AG08396 (cell line): ENCODE results near the gene WDR70.
A peak's percentile ranks its signal among the peaks of the same experiment; 100 is the strongest.
"Not testable (repeated sequence)": the region's sequence is repeated elsewhere in the genome, so short reads cannot be mapped to it uniquely, and the experiment has no call there.

ENCODE experiments used
- DNase-seq: peaks from one replicate; pipeline ENCODE4 v3.0.0; 2012; ENCODE audit warnings: low spot score, mixed read lengths

Gene WDR70

GRCh38 chr5:37379100-37379628 is at the start of gene WDR70:
Gene WDR70, plus strand, starts transcription at chr5:37379318. Its CDS starts 50 bp downstream, at chr5:37379368.
- DNase-seq = peak; percentile 85

GRCh38 chr5:37334754-37335153 is 44.4 kb upstream of the WDR70 start:
- not testable (repeated sequence) for DNase-seq

DNA sequence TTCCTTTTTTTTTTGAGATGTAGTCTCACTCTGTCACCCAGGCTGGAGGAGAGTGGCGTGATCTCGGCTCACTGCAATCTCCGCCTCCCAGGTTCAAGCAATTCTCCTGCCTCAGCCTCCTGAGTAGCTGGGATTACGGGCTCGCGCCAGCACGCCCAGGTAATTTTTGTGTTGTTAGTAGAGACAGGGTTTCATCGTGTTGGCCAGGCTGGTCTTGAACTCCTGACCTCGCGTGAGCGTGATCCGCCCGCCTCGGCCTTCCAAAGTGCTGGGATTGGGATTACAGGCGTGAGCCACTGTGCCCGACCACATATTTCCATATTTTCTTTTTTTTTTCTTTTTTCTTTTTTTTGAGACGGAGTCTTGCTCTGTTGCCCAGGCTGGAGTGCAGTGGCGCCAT is 36.4 kb upstream of the WDR70 start:
- not testable (repeated sequence) for DNase-seq

- DNase-seq = no peak
Observed at GRCh38 chr5:37355161-37355560, 24.0 kb upstream of the WDR70 start.

GRCh38 chr5:37370550-37370863 is 8.6 kb upstream of the WDR70 start:
- DNase-seq = peak; percentile 29

GRCh38 chr5:37370864-37371726 is 8.0 kb upstream of the WDR70 start, which contains the start of gene NUP155:
Gene NUP155, minus strand, starts transcription at chr5:37371106. Its CDS starts 129 bp downstream, at chr5:37370977.
- DNase-seq = peak; percentile 92

DNA sequence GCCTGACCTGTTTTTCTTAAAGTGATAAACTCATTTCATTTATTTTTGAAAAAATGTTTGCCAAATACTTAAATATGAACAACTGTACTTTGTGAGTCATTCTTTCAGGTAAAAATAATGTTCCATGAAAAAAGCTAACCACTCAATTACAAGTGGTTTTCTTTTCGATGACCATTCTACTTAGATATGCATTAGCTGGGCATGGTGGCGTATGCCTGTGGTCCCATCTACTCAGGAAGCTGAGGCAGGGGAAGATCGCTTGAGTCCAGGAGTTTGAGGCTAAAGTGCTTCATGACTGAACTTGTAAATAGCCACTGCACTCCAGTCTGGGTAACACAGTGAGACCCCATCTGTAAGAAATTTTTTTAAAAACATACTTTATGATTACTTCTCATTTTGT is 4.0 kb upstream of the WDR70 start:
- no peak for DNase-seq

GRCh38 chr5:37378066-37378465 is 1.1 kb upstream of the WDR70 start:
- not testable (repeated sequence) for DNase-seq

GRCh38 chr5:37391591-37391990 is 12.5 kb downstream of the WDR70 start:
- no peak for DNase-seq

DNA sequence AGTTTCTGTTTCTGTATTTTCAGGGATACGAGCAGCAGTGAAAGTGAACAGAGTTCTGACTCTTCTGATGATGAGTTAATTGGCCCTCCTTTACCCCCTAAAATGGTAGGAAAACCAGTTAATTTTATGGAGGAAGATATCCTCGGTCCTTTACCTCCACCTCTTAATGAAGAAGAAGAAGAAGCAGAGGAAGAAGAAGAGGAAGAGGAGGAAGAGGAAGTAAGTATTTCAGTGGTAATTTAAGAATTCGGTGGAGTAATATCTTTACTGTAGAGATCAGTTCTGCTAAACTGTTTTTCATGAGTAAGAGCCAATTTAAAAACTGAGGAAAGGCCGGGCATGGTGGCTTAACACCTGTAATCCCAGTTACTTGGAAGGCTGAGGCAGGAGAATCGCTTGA is 17.2 kb downstream of the WDR70 start:
- no peak for DNase-seq

DNA sequence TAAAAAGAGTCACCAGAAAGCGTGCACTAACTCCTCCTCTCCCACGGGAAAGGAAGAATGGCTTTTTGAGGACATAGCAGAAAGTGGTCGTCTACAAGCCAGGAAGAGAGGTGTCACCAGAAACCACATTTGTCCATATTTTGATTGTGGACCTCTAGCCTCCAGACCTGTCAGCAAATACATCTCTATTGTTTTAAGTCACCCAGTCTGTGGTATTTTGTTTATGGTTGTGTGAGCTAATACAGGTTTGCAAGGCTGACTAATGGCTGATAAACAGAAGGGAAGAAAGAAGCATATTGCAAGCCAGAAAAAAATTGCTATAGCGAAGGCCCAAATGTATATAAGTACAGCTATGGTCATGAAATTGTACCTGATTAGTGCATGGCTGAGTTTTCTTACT is 21.4 kb downstream of the WDR70 start:
- DNase-seq = no peak

DNA sequence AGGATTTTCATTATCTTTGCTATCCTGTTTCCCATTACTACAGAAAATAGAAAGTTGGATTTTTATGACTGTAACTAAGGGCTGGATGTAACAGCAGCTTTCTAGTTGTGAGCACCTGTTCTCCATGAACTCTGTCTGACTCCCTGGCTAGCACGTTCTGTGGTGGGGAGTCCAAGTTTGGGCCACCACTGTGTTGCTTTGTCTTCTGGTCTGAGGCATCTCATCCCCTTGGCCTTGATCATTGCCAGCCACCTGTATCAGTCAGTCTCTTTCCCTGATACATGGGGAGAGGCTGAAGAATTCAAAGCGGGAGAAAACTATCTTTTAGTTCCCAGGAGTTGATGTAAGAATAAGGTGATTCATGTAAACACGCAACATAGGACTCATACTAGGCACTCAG is 33.4 kb downstream of the WDR70 start:
- no peak for DNase-seq

DNA sequence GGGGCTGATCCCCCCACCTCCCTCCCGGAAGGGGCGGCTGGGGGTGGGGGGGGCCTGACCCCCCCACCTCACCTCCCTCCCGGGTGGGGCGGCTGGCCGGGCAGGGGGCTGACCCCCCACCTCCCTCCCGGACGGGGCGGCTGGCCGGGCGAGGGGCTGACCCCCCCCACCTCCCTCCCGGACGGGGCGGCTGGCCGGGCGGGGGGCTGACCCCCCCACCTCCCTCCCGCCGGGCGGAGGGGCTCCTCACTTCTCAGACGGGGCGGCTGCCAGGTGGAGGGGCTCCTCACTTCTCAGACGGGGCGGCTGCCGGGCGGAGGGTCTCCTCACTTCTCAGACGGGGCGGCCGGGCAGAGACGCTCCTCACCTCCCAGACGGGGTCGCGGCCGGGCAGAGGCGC is 36.3 kb downstream of the WDR70 start:
- not testable (repeated sequence) for DNase-seq

- no peak for DNase-seq
Observed at GRCh38 chr5:37417347-37417746, 38.2 kb downstream of the WDR70 start.

DNA sequence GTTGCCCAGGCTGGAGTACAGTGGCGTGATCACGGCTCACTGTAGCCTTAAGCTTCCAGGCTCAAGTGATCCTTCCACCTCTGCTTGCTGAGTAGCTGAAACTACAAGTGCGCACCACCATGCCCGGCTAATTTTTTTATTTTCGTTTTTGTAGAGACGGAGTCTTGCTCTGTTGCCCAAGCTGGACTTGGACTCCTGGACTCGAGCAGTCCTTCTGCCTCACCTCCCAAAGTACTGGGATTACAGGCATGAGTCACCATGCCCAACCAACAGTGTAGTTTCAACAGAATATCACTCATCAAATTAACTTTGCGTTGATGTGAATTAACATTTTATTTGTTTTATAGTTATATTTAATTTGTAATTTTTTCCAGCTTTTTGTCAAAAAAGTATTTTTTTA is 45.3 kb downstream of the WDR70 start:
- no peak for DNase-seq

DNA sequence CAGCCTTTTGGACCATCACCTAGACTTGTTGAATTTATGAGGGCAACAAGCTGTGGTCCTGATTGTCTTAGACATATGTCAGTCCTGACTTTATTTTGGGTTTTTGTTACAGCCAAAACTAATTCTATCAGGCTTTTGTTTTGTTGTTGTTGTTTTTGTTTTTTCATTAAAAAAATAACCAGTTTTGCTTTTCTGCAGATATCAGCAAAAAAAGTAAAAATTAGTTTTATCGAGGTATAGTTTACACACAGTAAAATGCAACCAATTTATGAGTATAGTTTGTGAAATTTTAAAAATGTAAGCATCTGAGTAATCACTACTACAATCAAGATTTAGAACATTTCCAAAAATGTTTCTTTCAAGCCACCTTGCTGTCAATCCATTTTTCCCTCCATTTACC is 48.9 kb downstream of the WDR70 start:
- DNase-seq = no peak

GRCh38 chr5:37435261-37435660 is 56.1 kb downstream of the WDR70 start:
- DNase-seq = peak; percentile 10

GRCh38 chr5:37436146-37436934 is 57.2 kb downstream of the WDR70 start:
- no peak for DNase-seq

- DNase-seq = no peak
Observed at GRCh38 chr5:37437711-37438110, 58.6 kb downstream of the WDR70 start.

- DNase-seq = not testable (repeated sequence)
Observed at GRCh38 chr5:37445783-37446182, 66.7 kb downstream of the WDR70 start.

- peak; percentile 5 for DNase-seq
Observed at GRCh38 chr5:37448941-37449340, 69.8 kb downstream of the WDR70 start.

GRCh38 chr5:37451991-37452390 is 72.9 kb downstream of the WDR70 start:
- not testable (repeated sequence) for DNase-seq

DNA sequence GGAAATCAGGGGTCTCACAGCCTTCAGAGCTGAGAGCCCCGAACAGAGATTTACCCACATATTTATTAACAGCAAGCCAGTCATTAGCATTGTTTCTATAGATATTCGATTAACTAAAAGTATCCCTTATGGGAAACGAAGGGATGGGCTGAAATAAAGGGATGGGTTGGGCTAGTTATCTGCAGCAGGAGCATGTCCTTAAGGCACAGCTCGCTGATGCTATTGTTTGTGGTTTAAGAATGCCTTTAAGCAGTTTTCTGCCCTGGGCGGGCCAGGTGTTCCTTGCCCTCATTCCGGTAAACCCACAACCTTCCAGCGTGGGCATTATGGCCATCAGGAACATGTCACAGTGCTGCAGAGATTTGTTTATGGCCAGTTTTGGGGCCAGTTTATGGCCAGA is 74.1 kb downstream of the WDR70 start:
- DNase-seq = not testable (repeated sequence)
